ENCODE results near the gene SP4.
A peak's percentile ranks its signal among the peaks of the same experiment; 100 is the strongest.

The SP4 gene

GRCh38 chr7:21538936-21539495, 111.1 kb downstream of the SP4 start:
- no peak for TF ChIP-seq CTCF (IDR thresholded peaks at IDR 0.05; ENCODE audit: low read length, missing control alignments)
- H3K4me3 ChIP-seq (replicated peaks; ENCODE audit: low read depth, low read length) = no peak overlapping the region
- no peak for DNase-seq (ENCODE audit: low read depth)

GRCh38 chr7:21542891-21543527, 115.1 kb downstream of the SP4 start, which contains the start of gene DNAH11:
TSS of gene DNAH11 (plus strand) at chr7:21543039. CDS start at chr7:21543246, 207 bp downstream.
- peak; percentile 39 for DNase-seq (ENCODE audit: low read depth)
- H3K4me3 ChIP-seq (replicated peaks; ENCODE audit: low read depth, low read length) = peak within 1 kb of the TSS; percentile 58

GRCh38 chr7:21543528-21544302, 115.8 kb downstream of the SP4 start:
- no peak for TF ChIP-seq CTCF (IDR thresholded peaks at IDR 0.05; ENCODE audit: low read length, missing control alignments)
- peak overlapping the region; percentile 58 for H3K4me3 ChIP-seq (replicated peaks; ENCODE audit: low read depth, low read length)
- DNase-seq (ENCODE audit: low read depth) = peak; percentile 41

More at GRCh38 chr7:21542891-21543527, 115.1 kb downstream of the SP4 start, which contains the start of gene DNAH11:
- TF ChIP-seq CTCF (IDR thresholded peaks at IDR 0.05; ENCODE audit: low read length, missing control alignments) = no peak

- DNase-seq (ENCODE audit: low read depth) = no peak
These were observed 116.4 kb downstream of the SP4 start for GRCh38 chr7:21544303-21544656.

GRCh38 chr7:21544715-21545114, 116.8 kb downstream of the SP4 start:
- peak; percentile 6 for DNase-seq (ENCODE audit: low read depth)
- no peak overlapping the region for H3K4me3 ChIP-seq (replicated peaks; ENCODE audit: low read depth, low read length)
- TF ChIP-seq CTCF (IDR thresholded peaks at IDR 0.05; ENCODE audit: low read length, missing control alignments) = no peak

More at GRCh38 chr7:21544303-21544656, 116.4 kb downstream of the SP4 start:
- TF ChIP-seq CTCF (IDR thresholded peaks at IDR 0.05; ENCODE audit: low read length, missing control alignments) = no peak
- no peak overlapping the region for H3K4me3 ChIP-seq (replicated peaks; ENCODE audit: low read depth, low read length)

GRCh38 chr7:21547501-21547900, 119.6 kb downstream of the SP4 start:
- TF ChIP-seq CTCF (IDR thresholded peaks at IDR 0.05; ENCODE audit: low read length, missing control alignments) = no peak
- H3K4me3 ChIP-seq (replicated peaks; ENCODE audit: low read depth, low read length) = no peak overlapping the region
- peak; percentile 56 for DNase-seq (ENCODE audit: low read depth)

Measured in fibroblast of pulmonary artery (primary cell).